Breast epithelium (tissue), 3 donors: ENCODE data around the gene MRPS14.
A peak's percentile ranks its signal among the peaks of the same experiment; 100 is the strongest.

ENCODE experiments used
- POLR2A ChIP-seq: fragments of 450-650 bp; IDR thresholded peaks from one replicate; pipeline ENCODE4 v1.6.1; 2016; ENCODE audit warnings: antibody characterized with exemption, mild to moderate bottlenecking, moderate library complexity
- POLR2AphosphoS5 ChIP-seq, 3 donors: sonication (generic); formaldehyde crosslinking; IDR thresholded peaks; one replicate each; pipeline ENCODE4 v1.6.1; 2017; ENCODE audit warnings: antibody characterized with exemption in 3 of 3
- TF ChIP-seq, protein P1 (sequence below), 3 donors: fragments of 450-650 bp; IDR thresholded peaks; one replicate each; pipeline ENCODE4 v1.5.1; 2016 to 2017; ENCODE audit warnings: antibody characterized with exemption in 3 of 3, mild to moderate bottlenecking in 3 of 3, moderate library complexity in 3 of 3

DNA sequence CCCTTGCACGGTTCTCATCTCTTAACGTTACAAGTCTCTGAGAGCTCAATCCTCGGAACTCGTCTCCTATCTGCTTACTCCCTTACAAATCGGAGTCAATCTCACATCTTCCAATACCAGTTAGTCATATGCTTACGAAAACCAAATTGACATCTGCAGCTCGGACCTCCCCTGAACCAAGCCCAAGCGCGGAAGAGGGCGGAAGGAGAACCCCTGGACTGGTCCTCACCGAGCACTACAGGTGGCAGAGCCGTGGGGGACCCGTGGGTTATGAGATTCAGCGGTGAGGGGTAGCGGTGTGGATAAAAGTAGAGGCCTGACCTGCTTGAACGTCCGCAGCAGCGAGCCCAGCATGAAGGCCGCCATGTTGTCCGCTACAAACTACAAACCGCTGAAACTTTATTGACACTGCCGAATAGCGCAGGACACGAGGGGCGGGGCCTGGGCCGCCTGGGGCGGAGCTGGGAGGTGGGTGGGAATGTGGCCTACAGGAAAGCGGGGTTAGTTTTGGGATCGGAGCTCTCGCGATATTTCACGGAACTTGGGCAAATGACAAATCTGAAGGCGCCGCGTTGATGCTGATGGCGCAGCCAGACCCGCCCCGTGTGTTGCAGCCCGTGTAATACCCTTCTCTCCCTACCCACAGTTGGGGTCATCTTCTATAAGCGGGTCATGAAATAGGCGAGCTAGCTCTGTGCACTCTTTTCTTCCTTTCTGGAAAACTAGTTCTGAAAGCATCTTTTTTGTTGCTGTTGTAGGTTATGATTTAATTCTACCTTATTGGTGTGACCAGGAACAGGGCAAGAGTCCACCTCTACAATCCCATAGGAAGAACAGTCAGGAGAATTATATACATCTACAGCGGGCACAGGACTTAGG lies at the start of gene MRPS14:
- TF ChIP-seq, protein P1, sequence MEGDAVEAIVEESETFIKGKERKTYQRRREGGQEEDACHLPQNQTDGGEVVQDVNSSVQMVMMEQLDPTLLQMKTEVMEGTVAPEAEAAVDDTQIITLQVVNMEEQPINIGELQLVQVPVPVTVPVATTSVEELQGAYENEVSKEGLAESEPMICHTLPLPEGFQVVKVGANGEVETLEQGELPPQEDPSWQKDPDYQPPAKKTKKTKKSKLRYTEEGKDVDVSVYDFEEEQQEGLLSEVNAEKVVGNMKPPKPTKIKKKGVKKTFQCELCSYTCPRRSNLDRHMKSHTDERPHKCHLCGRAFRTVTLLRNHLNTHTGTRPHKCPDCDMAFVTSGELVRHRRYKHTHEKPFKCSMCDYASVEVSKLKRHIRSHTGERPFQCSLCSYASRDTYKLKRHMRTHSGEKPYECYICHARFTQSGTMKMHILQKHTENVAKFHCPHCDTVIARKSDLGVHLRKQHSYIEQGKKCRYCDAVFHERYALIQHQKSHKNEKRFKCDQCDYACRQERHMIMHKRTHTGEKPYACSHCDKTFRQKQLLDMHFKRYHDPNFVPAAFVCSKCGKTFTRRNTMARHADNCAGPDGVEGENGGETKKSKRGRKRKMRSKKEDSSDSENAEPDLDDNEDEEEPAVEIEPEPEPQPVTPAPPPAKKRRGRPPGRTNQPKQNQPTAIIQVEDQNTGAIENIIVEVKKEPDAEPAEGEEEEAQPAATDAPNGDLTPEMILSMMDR (IDR thresholded peaks at IDR 0.05), result no peak
- TF ChIP-seq POLR2AphosphoS5 (IDR thresholded peaks at IDR 0.05), result peak; percentile 78 to 95 (median 90)
- peak; percentile 83 for TF ChIP-seq POLR2A
